Type B pancreatic cell (in vitro differentiated cells): ENCODE data around the gene CTSW. TPM values are rescaled to one million over a fixed set of nuclear protein-coding genes. Genes with fewer than 3 reads are reported as not detected.

Experiments
- DNase-seq: peaks from one replicate; pipeline ENCODE4 v3.0.0; 2021; ENCODE audit warnings: mixed read lengths; ENCODE audit not compliant: unreplicated experiment; ENCODE audit errors: extremely low spot score
- H3K27ac Mint-ChIP-seq: 2 replicates; pipeline ENCODE4 v1.8.0; 2021; ENCODE audit warnings: mild to moderate bottlenecking, mixed read lengths
- H3K27me3 Mint-ChIP-seq: 2 replicates; pipeline ENCODE4 v1.8.0; 2021; ENCODE audit warnings: mixed read lengths
- H3K36me3 Mint-ChIP-seq: 2 replicates; pipeline ENCODE4 v1.8.0; 2021; ENCODE audit warnings: mixed read lengths
- H3K4me1 Mint-ChIP-seq: one replicate; pipeline ENCODE4 v1.8.0; 2021; ENCODE audit warnings: mixed read lengths; ENCODE audit not compliant: unreplicated experiment
- H3K4me3 Mint-ChIP-seq: 2 replicates; pipeline ENCODE4 v1.8.0; 2021; ENCODE audit warnings: mild to moderate bottlenecking, mixed read lengths
- H3K9me3 Mint-ChIP-seq: 2 replicates; pipeline ENCODE4 v1.8.0; 2021; ENCODE audit warnings: mixed read lengths
- CTCF ChIP-seq: fragments of 200-600 bp; sonication (generic); conservative IDR thresholded peaks from 2 replicates; pipeline ENCODE4 v1.5.0; 2021; ENCODE audit warnings: antibody characterized with exemption, mild to moderate bottlenecking
- total RNA-seq: library from RNA; stranded (reverse); gene quantifications from 2 replicates; pipeline ENCODE4 v1.2.1, GENCODE V29; 2021; ENCODE audit warnings: low replicate concordance

CTSW gene
- total RNA-seq, 1 donor from 2014 or later, result not detected

- H3K4me3 Mint-ChIP-seq, result no peak overlapping the region
- no peaks in the 10 kb centered on the region for H3K9me3 Mint-ChIP-seq
- no peaks in the 10 kb centered on the region for H3K27me3 Mint-ChIP-seq
- no peak for TF ChIP-seq CTCF
- H3K27ac Mint-ChIP-seq, result no peak overlapping the region
- peaks cover 4% of the 10 kb centered on the region for H3K36me3 Mint-ChIP-seq
- DNase-seq, result no peak
- no peaks in the 10 kb centered on the region for H3K4me1 Mint-ChIP-seq
These were observed 45.8 kb downstream of the CTSW start for GRCh38 chr11:65925397-65925796.

- H3K4me3 Mint-ChIP-seq, result no peak overlapping the region
- H3K36me3 Mint-ChIP-seq, result no peaks in the 10 kb centered on the region
- TF ChIP-seq CTCF, result no peak
- no peaks in the 10 kb centered on the region for H3K27me3 Mint-ChIP-seq
- H3K4me1 Mint-ChIP-seq, result no peaks in the 10 kb centered on the region
- no peak for DNase-seq
- H3K9me3 Mint-ChIP-seq, result no peaks in the 10 kb centered on the region
- H3K27ac Mint-ChIP-seq, result no peak overlapping the region
These were observed 48.3 kb downstream of the CTSW start for GRCh38 chr11:65927904-65928397.

- no peaks in the 10 kb centered on the region for H3K27me3 Mint-ChIP-seq
- no peak overlapping the region for H3K4me3 Mint-ChIP-seq
- no peaks in the 10 kb centered on the region for H3K36me3 Mint-ChIP-seq
- H3K27ac Mint-ChIP-seq, result no peak overlapping the region
- TF ChIP-seq CTCF, result no peak
- no peak for DNase-seq
- H3K4me1 Mint-ChIP-seq, result no peaks in the 10 kb centered on the region
- H3K9me3 Mint-ChIP-seq, result no peaks in the 10 kb centered on the region
These were observed 49.0 kb downstream of the CTSW start for GRCh38 chr11:65928667-65929066.

GRCh38 chr11:65931773-65932557, 52.3 kb downstream of the CTSW start:
- no peak overlapping the region for H3K4me3 Mint-ChIP-seq
- H3K27me3 Mint-ChIP-seq, result no peaks in the 10 kb centered on the region
- no peak overlapping the region for H3K27ac Mint-ChIP-seq
- DNase-seq, result no peak
- peaks cover 4% of the 10 kb centered on the region for H3K4me1 Mint-ChIP-seq
- TF ChIP-seq CTCF, result no peak
- H3K36me3 Mint-ChIP-seq, result no peaks in the 10 kb centered on the region
- H3K9me3 Mint-ChIP-seq, result no peaks in the 10 kb centered on the region

GRCh38 chr11:65932558-65932919, 52.9 kb downstream of the CTSW start:
- H3K27ac Mint-ChIP-seq, result no peak overlapping the region
- no peak overlapping the region for H3K4me3 Mint-ChIP-seq
- peak; percentile 59 for TF ChIP-seq CTCF
- peaks cover 2% of the 10 kb centered on the region for H3K27me3 Mint-ChIP-seq
- no peaks in the 10 kb centered on the region for H3K36me3 Mint-ChIP-seq
- no peak for DNase-seq
- no peaks in the 10 kb centered on the region for H3K9me3 Mint-ChIP-seq
- peaks cover 4% of the 10 kb centered on the region for H3K4me1 Mint-ChIP-seq

Other genes with a start within 250 kb of the CTSW start
- 26.5 and 26.8 TPM in 2 replicates for gene SIPA1, start 241.7 kb upstream of the CTSW start, total RNA-seq
- gene RELA, start 216.9 kb upstream of the CTSW start, total RNA-seq, result 64.8 and 80.0 TPM in 2 replicates
- 61.7 and 77.6 TPM in 2 replicates for gene KAT5, start 167.6 kb upstream of the CTSW start, total RNA-seq
- 51.7 and 69.4 TPM in 2 replicates for gene RNASEH2C, start 159.0 kb upstream of the CTSW start, total RNA-seq
- gene AP5B1, start 98.9 kb upstream of the CTSW start, total RNA-seq, result 16.6 and 38.9 TPM in 2 replicates
- 7.7 and 39.8 TPM in 2 replicates for gene OVOL1, start 92.8 kb upstream of the CTSW start, total RNA-seq
- 0.76 and 4.2 TPM in 2 replicates for gene SNX32, start 45.9 kb upstream of the CTSW start, total RNA-seq
- gene CFL1, start 21.7 kb upstream of the CTSW start, total RNA-seq, result 947 and 981 TPM in 2 replicates
- 67.9 and 72.4 TPM in 2 replicates for gene MUS81, start 19.4 kb upstream of the CTSW start, total RNA-seq
- 5.5 and 24.5 TPM in 2 replicates for gene EFEMP2, start 7.0 kb upstream of the CTSW start, total RNA-seq
- 50.9 and 74.7 TPM in 2 replicates for gene FIBP, start 8.6 kb downstream of the CTSW start, total RNA-seq
- 8.2 and 14.3 TPM in 2 replicates for gene CCDC85B, start 10.8 kb downstream of the CTSW start, total RNA-seq
- gene FOSL1, start 20.6 kb downstream of the CTSW start, total RNA-seq, result 2.1 and 11.1 TPM in 2 replicates
- gene C11orf68, start 39.2 kb downstream of the CTSW start, total RNA-seq, result 27.9 and 31.2 TPM in 2 replicates
- gene DRAP1, start 39.6 kb downstream of the CTSW start, total RNA-seq, result 49.3 and 66.1 TPM in 2 replicates
- gene TSGA10IP, start 65.6 kb downstream of the CTSW start, total RNA-seq, result 0.68 TPM in 1 of 2 replicates, not detected in the other
- gene SART1, start 81.9 kb downstream of the CTSW start, total RNA-seq, result 38.9 and 46.0 TPM in 2 replicates
- 38.4 and 44.8 TPM in 2 replicates for gene EIF1AD, start 122.3 kb downstream of the CTSW start, total RNA-seq
- gene BANF1, start 122.7 kb downstream of the CTSW start, total RNA-seq, result 164 and 266 TPM in 2 replicates
- gene CST6, start 132.2 kb downstream of the CTSW start, total RNA-seq, result 5.7 TPM in 1 of 2 replicates, not detected in the other
- gene CATSPER1, start 146.6 kb downstream of the CTSW start, total RNA-seq, result not detected in 2 replicates
- gene GAL3ST3, start 169.3 kb downstream of the CTSW start, total RNA-seq, result 3.7 TPM in 1 of 2 replicates, not detected in the other
- 192 and 210 TPM in 2 replicates for gene SF3B2, start 172.5 kb downstream of the CTSW start, total RNA-seq
- gene PACS1, start 190.4 kb downstream of the CTSW start, total RNA-seq, result 44.1 and 49.9 TPM in 2 replicates